Testis (tissue), 3 donors: ENCODE data around the gene HEG1. TPM values are rescaled to one million over a fixed set of nuclear protein-coding genes. Genes with fewer than 3 reads are reported as not detected.
A peak's percentile ranks its signal among the peaks of the same experiment; 100 is the strongest.

Experiments
- DNase-seq: peaks from one replicate; pipeline ENCODE4 v3.0.0-alpha.2; 2019
- H3K27ac ChIP-seq, 2 donors: fragments of 200-600 bp; sonication (generic); one replicate each; pipeline ENCODE4 v1.5.1; 2019
- H3K27me3 ChIP-seq: fragments of 200-600 bp; sonication (generic); one replicate; pipeline ENCODE4 v1.5.1; 2019
- H3K36me3 ChIP-seq: fragments of 200-600 bp; sonication (generic); one replicate; pipeline ENCODE4 v1.5.1; 2017; ENCODE audit warnings: low read depth; ENCODE audit errors: missing control alignments
- H3K4me1 ChIP-seq: fragments of 200-600 bp; sonication (generic); one replicate; pipeline ENCODE4 v1.5.1; 2019
- H3K4me3 ChIP-seq, 2 donors: fragments of 200-600 bp; sonication (generic); one replicate each; pipeline ENCODE4 v1.5.1; 2017 to 2019
- H3K9me3 ChIP-seq: fragments of 200-600 bp; sonication (generic); one replicate; pipeline ENCODE4 v1.5.1; 2017
- POLR2A ChIP-seq: fragments of 450-650 bp; IDR thresholded peaks from one replicate; pipeline ENCODE4 v1.6.1; 2017; ENCODE audit warnings: antibody characterized with exemption, mild to moderate bottlenecking, moderate library complexity
- WGBS, 2 donors: methylation state at CpG; one replicate each; pipeline ENCODE4 v1.1.5; 2018; 5-methylcytosine and 5-hydroxymethylcytosine counted together
- intact Hi-C: fragments of 100-400 bp; cut with DNase I; formaldehyde crosslinking; loops from one replicate; pipeline ENCODE4 v1.15.1; 2023; ENCODE audit warnings: low total_unique reads
- polyA plus RNA-seq: library from polyadenylated mRNA; stranded (reverse); fragments of 350-450 nt; fragmentation: Illumina TruSeq; extraction: RNeasy Lipid Tissue Mini Kit (QIAGEN cat#74804); gene quantifications from one replicate; pipeline ENCODE4 v1.2.3, GENCODE V29; 2014; ENCODE audit warnings: low read depth, low replicate concordance; ENCODE audit not compliant: insufficient read depth
- total RNA-seq, 2 donors: library from RNA; depleted of rRNA; stranded (reverse); fragments of >200 nt; gene quantifications; one replicate each; pipeline ENCODE4 v1.2.3, GENCODE V29; 2016
- TF ChIP-seq, protein P1 (sequence below), 3 experiments: fragments of 450-650 bp in 2 of 3; fragments of 200-600 bp in 1 of 3; sonication (generic) in 1 of 3; IDR thresholded peaks; one replicate each; pipeline ENCODE4 v1.5.1; 2016 to 2019; ENCODE audit warnings: antibody characterized with exemption in 3 of 3, mild to moderate bottlenecking in 2 of 3, moderate library complexity in 1 of 3

Gene HEG1
- total and polyA plus RNA-seq, 3 donors from 2014 or later, result 50.3 to 160 (median 120) TPM

DNA sequence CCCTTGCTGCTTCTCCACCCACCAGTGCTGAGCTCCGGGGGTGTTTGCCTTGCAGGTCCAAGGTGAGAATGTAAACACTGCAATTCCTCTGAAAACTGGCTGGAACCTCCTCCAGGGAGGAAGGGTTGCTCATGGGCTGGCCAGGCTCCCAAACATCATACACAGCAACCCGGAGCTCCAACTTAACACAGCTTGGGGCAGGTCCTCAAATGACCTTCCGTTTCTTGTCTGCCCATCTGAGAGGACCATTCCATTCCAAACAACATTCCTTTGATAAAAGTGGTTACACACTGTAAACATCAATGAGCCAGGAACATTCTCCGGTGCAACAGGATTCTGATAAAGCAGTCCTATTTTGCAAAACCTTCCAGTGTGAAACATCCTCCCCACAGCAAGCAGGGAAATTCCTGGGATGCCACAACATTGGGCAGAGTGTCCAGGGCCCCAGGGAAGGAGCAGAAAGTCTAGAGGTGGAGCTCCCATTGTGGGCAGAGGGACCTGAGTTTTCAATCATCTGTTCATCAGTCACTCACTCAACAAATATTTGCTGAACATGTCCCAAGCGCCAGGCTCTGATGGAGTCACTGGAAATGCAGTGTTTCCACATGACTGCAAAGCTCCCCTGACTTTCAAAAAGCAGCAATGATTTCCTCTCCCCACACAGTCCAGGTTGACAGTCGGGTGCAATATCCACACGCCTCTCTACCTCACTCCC is 7.3 kb upstream of the HEG1 start:
- no peak for TF ChIP-seq POLR2A
- TF ChIP-seq, protein P1, sequence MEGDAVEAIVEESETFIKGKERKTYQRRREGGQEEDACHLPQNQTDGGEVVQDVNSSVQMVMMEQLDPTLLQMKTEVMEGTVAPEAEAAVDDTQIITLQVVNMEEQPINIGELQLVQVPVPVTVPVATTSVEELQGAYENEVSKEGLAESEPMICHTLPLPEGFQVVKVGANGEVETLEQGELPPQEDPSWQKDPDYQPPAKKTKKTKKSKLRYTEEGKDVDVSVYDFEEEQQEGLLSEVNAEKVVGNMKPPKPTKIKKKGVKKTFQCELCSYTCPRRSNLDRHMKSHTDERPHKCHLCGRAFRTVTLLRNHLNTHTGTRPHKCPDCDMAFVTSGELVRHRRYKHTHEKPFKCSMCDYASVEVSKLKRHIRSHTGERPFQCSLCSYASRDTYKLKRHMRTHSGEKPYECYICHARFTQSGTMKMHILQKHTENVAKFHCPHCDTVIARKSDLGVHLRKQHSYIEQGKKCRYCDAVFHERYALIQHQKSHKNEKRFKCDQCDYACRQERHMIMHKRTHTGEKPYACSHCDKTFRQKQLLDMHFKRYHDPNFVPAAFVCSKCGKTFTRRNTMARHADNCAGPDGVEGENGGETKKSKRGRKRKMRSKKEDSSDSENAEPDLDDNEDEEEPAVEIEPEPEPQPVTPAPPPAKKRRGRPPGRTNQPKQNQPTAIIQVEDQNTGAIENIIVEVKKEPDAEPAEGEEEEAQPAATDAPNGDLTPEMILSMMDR (IDR thresholded peaks at IDR 0.05), result no peak
- WGBS, 2 donors, result 27 to 38% methylated on average over 7 of the region's 7 CpGs
- H3K4me1 ChIP-seq, result peaks cover 29% of the 10 kb centered on the region

DNA sequence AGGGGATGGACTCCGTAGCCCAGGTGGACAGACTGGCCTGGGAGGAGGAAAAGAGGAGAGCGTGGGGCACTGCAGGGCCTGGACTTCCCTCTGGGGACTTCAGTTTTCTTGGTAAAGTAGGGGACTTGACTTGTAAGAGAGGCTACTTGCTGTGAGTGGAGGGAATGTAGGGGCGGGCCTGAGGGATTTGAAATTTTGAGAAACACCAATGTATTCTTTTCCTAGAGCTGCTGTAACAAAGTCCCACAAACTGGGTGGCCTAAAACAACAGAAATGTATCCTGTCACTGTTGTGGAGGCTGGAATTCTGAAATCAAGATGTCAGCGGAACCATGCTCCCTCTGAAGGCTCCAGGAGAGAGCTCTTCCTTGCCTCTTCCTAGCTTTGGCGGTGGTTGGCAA is 5.8 kb upstream of the HEG1 start:
- TF ChIP-seq, protein P1 (IDR thresholded peaks at IDR 0.05), result no peak
- no peak for TF ChIP-seq POLR2A
- Histone ChIP-seq H3K27ac (peak overlapping the region; percentile 74 to 79), H3K4me1 (peaks cover 32% of the 10 kb centered on the region), H3K36me3 (no peaks in the 10 kb centered on the region), H3K9me3 (no peaks in the 10 kb centered on the region), H3K4me3 (no peak overlapping the region), H3K27me3 (no peaks in the 10 kb centered on the region)
- no peak for DNase-seq
- 54 to 58% methylated on average over 5 of the region's 5 CpGs for WGBS, 2 donors
- intact Hi-C loops, result no loop called here

More for the DNA sequence above, 7.3 kb upstream of the HEG1 start:
- DNase-seq, result peak; percentile 44
- intact Hi-C loops, result no loop called here
- Histone ChIP-seq H3K36me3 (no peaks in the 10 kb centered on the region), H3K9me3 (no peaks in the 10 kb centered on the region), H3K27me3 (no peaks in the 10 kb centered on the region), H3K27ac (no peak overlapping the region), H3K4me3 (no peak overlapping the region)

DNA sequence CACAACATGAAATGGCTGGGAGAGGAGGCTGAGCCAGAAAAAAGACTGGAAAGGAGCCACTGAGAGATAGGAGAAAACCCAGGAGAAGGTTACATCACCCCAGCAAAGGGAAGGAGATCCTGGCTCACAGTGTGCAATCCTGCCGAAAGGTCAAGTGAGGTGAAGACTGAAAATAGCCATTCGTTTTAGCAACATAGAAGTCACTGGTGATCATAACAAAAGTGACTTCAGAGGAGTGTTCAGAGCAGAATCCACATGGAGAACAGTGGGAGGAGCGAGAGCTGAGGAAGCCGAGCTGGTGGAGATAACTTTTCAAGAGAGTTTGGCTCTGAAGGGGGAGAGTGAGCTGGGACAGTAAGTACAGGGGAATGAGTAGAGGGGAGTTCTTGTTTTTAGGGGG is 5.4 kb upstream of the HEG1 start:
- peak; percentile 80 for DNase-seq
- Histone ChIP-seq H3K36me3 (no peaks in the 10 kb centered on the region), H3K9me3 (no peaks in the 10 kb centered on the region), H3K4me3 (no peak overlapping the region), H3K27me3 (no peaks in the 10 kb centered on the region), H3K27ac (peak overlapping the region; percentile 74 to 79), H3K4me1 (peaks cover 36% of the 10 kb centered on the region)
- WGBS, 2 donors, result 26 to 40% methylated on average over 4 of the region's 4 CpGs
- TF ChIP-seq, protein P1 (IDR thresholded peaks at IDR 0.05), result no peak
- TF ChIP-seq POLR2A, result no peak
- intact Hi-C loops, result no loop called here

- Histone ChIP-seq H3K36me3 (no peaks in the 10 kb centered on the region), H3K27me3 (no peaks in the 10 kb centered on the region), H3K9me3 (no peaks in the 10 kb centered on the region), H3K4me3 (no peak overlapping the region), H3K4me1 (peaks cover 36% of the 10 kb centered on the region), H3K27ac (no peak overlapping the region)
- TF ChIP-seq, protein P1 (IDR thresholded peaks at IDR 0.05), result peak in 1 of 3 experiments; percentile 17
- TF ChIP-seq POLR2A, result no peak
- intact Hi-C loops, result no loop called here
- 80 to 87% methylated on average over 7 of the region's 7 CpGs for WGBS, 2 donors
- DNase-seq, result no peak
Observed at GRCh38 chr3:125059488-125060245, 3.9 kb upstream of the HEG1 start.
